ENCODE data around the gene ARF1. TPM values are rescaled to one million over a fixed set of nuclear protein-coding genes. Genes with fewer than 3 reads are reported as not detected.

ARF1 gene
- polyA plus RNA-seq, 1 donor (not counting 4 experiments of a cell fraction or from before 2014, with no cell fraction given): 295 TPM

GRCh38 chr1:228074954-228075730, 7.4 kb upstream of the ARF1 start:
- Histone ChIP-seq H3K4me3 (ENCODE audit: control insufficient read depth in 2 of 3, extremely low read depth in 1 of 3, insufficient read depth in 2 of 3, low read depth in 1 of 3, low read length in 3 of 3) (no peak overlapping the region), H3K27ac (ENCODE audit: control insufficient read depth, insufficient read depth, low read length) (no peak overlapping the region), H4K20me1 (ENCODE audit: control insufficient read depth, extremely low read depth, insufficient read depth, low read length) (no peaks in the 10 kb centered on the region), H2AFZ (ENCODE audit: control insufficient read depth, low read length) (no peak overlapping the region), H3K4me2 (ENCODE audit: control insufficient read depth, extremely low read depth, insufficient read depth, low read depth, low read length) (no peak overlapping the region), H3K36me3 (ENCODE audit: control insufficient read depth in 2 of 2, extremely low read depth in 1 of 2, insufficient read depth in 2 of 2, low read length in 2 of 2) (peaks cover 0 to 3% of the 10 kb centered on the region in 2 experiments), H3K9me3 (ENCODE audit: control insufficient read depth, low read depth, low read length) (no peaks in the 10 kb centered on the region), H3K9ac (ENCODE audit: control insufficient read depth, extremely low read depth, insufficient read depth, low read length) (no peak overlapping the region), H3K79me2 (ENCODE audit: control insufficient read depth, insufficient read depth, low read length) (peaks cover 8% of the 10 kb centered on the region), H3K4me1 (ENCODE audit: control insufficient read depth, extremely low read depth, insufficient read depth, low read length) (no peaks in the 10 kb centered on the region), H3K9me1 (ENCODE audit: control insufficient read depth, extremely low read depth, insufficient read depth, low read length) (peaks cover 4% of the 10 kb centered on the region), H3K27me3 (ENCODE audit: control insufficient read depth, extremely low read depth, insufficient read depth, low read length) (no peaks in the 10 kb centered on the region)
- no peak for FAIRE-seq
- no peak for DNase-seq (ENCODE audit: low read depth, low spot score)
- no peak for TF ChIP-seq EZH2 (IDR thresholded peaks at IDR 0.05; ENCODE audit: low read length)
- TF ChIP-seq, protein P1, sequence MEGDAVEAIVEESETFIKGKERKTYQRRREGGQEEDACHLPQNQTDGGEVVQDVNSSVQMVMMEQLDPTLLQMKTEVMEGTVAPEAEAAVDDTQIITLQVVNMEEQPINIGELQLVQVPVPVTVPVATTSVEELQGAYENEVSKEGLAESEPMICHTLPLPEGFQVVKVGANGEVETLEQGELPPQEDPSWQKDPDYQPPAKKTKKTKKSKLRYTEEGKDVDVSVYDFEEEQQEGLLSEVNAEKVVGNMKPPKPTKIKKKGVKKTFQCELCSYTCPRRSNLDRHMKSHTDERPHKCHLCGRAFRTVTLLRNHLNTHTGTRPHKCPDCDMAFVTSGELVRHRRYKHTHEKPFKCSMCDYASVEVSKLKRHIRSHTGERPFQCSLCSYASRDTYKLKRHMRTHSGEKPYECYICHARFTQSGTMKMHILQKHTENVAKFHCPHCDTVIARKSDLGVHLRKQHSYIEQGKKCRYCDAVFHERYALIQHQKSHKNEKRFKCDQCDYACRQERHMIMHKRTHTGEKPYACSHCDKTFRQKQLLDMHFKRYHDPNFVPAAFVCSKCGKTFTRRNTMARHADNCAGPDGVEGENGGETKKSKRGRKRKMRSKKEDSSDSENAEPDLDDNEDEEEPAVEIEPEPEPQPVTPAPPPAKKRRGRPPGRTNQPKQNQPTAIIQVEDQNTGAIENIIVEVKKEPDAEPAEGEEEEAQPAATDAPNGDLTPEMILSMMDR (optimal IDR thresholded peaks at IDR 0.05 in 1 of 3, IDR thresholded peaks at IDR 0.05 in 1 of 3, conservative IDR thresholded peaks at IDR 0.05 in 1 of 3; ENCODE audit: extremely low read depth in 1 of 3, insufficient read depth in 2 of 3, low read length in 3 of 3): no peak
- dilution Hi-C loops (cut with MboI; ENCODE audit: extremely low pct_ligation_motif_present, low sequenced_read_pairs): no loop called here

- dilution Hi-C loops (cut with MboI; ENCODE audit: extremely low pct_ligation_motif_present, low sequenced_read_pairs): no loop called here
Observed at GRCh38 chr1:228075801-228076271, 6.7 kb upstream of the ARF1 start.

More at GRCh38 chr1:228075801-228076271, 6.7 kb upstream of the ARF1 start:
- Histone ChIP-seq H3K36me3 (ENCODE audit: control insufficient read depth in 2 of 2, extremely low read depth in 1 of 2, insufficient read depth in 2 of 2, low read length in 2 of 2) (peaks cover 0 to 3% of the 10 kb centered on the region in 2 experiments), H2AFZ (ENCODE audit: control insufficient read depth, low read length) (no peak overlapping the region), H3K9ac (ENCODE audit: control insufficient read depth, extremely low read depth, insufficient read depth, low read length) (no peak overlapping the region), H3K27ac (ENCODE audit: control insufficient read depth, insufficient read depth, low read length) (no peak overlapping the region), H3K79me2 (ENCODE audit: control insufficient read depth, insufficient read depth, low read length) (peaks cover 8% of the 10 kb centered on the region), H3K9me3 (ENCODE audit: control insufficient read depth, low read depth, low read length) (no peaks in the 10 kb centered on the region), H3K27me3 (ENCODE audit: control insufficient read depth, extremely low read depth, insufficient read depth, low read length) (no peaks in the 10 kb centered on the region), H3K4me2 (ENCODE audit: control insufficient read depth, extremely low read depth, insufficient read depth, low read depth, low read length) (no peak overlapping the region), H3K9me1 (ENCODE audit: control insufficient read depth, extremely low read depth, insufficient read depth, low read length) (peaks cover 4% of the 10 kb centered on the region), H3K4me1 (ENCODE audit: control insufficient read depth, extremely low read depth, insufficient read depth, low read length) (no peaks in the 10 kb centered on the region), H4K20me1 (ENCODE audit: control insufficient read depth, extremely low read depth, insufficient read depth, low read length) (no peaks in the 10 kb centered on the region), H3K4me3 (ENCODE audit: control insufficient read depth in 2 of 3, extremely low read depth in 1 of 3, insufficient read depth in 2 of 3, low read depth in 1 of 3, low read length in 3 of 3) (no peak overlapping the region)
- FAIRE-seq (no peak), DNase-seq (ENCODE audit: low read depth, low spot score) (no peak)
- TF ChIP-seq, protein P1 (optimal IDR thresholded peaks at IDR 0.05 in 1 of 3, IDR thresholded peaks at IDR 0.05 in 1 of 3, conservative IDR thresholded peaks at IDR 0.05 in 1 of 3; ENCODE audit: extremely low read depth in 1 of 3, insufficient read depth in 2 of 3, low read length in 3 of 3): no peak
- no peak for TF ChIP-seq EZH2 (IDR thresholded peaks at IDR 0.05; ENCODE audit: low read length)

Measured in keratinocyte (primary cell).